ENCODE measurements around the gene KRTAP10-11. TPM values are rescaled to one million over a fixed set of nuclear protein-coding genes. Genes with fewer than 3 reads are reported as not detected.
"Not testable (repeated sequence)": the region's sequence is repeated elsewhere in the genome, so short reads cannot be mapped to it uniquely, and the experiment has no call there.

Gene KRTAP10-11
- total and polyA plus RNA-seq, 5 donors from 2014 or later = not detected

GRCh38 chr21:44686843-44687561 lies 40.8 kb downstream of the KRTAP10-11 start:
- Mint-ChIP-seq H3K4me3 (no peak overlapping the region), H3K4me1 (peaks cover 0 to 7% (median 4%) of the 10 kb centered on the region in 4 donors), H3K27ac (peak overlapping the region in 1 of 3 donors; percentile 59), H3K36me3 (no peaks in the 10 kb centered on the region), H3K9me3 (no peaks in the 10 kb centered on the region), H3K27me3 (peaks cover 38% of the 10 kb centered on the region)
- H3K36me3 ChIP-seq (ENCODE audit: control insufficient read depth, insufficient read depth, low read length) = no peaks in the 10 kb centered on the region
- DNase-seq (no peak), ATAC-seq (ENCODE audit: low read depth in 2 of 2) (no peak)
- H3K4me3 ChIP-seq (ENCODE audit: low read depth, low read length) = no peak overlapping the region
- H3K4me1 ChIP-seq (ENCODE audit: control insufficient read depth, insufficient read depth, low read length, poor library complexity, severe bottlenecking) = no peaks in the 10 kb centered on the region
- H3K9me3 ChIP-seq (ENCODE audit: control insufficient read depth in 2 of 2, low read length in 2 of 2) = peaks cover 0 to under 1% of the 10 kb centered on the region in 2 experiments
- peaks cover 4% of the 10 kb centered on the region for H3K27me3 ChIP-seq (ENCODE audit: control insufficient read depth, insufficient read depth, low read length)
- no peak overlapping the region for H3K27ac ChIP-seq (ENCODE audit: insufficient read depth, low read length, poor library complexity, severe bottlenecking)

GRCh38 chr21:44687671-44688070 lies 41.5 kb downstream of the KRTAP10-11 start:
- ATAC-seq (ENCODE audit: low read depth in 2 of 2) = no peak
- Mint-ChIP-seq H3K4me1 (peaks cover 0 to 7% (median 4%) of the 10 kb centered on the region in 4 donors), H3K4me3 (no peak overlapping the region), H3K27ac (peak overlapping the region in 1 of 3 donors; percentile 6), H3K9me3 (peaks cover 0 to 5% (median under 1%) of the 10 kb centered on the region in 7 donors), H3K36me3 (no peaks in the 10 kb centered on the region), H3K27me3 (peaks cover 42% of the 10 kb centered on the region)
- no peak overlapping the region for H3K27ac ChIP-seq (ENCODE audit: insufficient read depth, low read length, poor library complexity, severe bottlenecking)
- H3K27me3 ChIP-seq (ENCODE audit: control insufficient read depth, insufficient read depth, low read length) = peaks cover 6% of the 10 kb centered on the region
- H3K4me1 ChIP-seq (ENCODE audit: control insufficient read depth, insufficient read depth, low read length, poor library complexity, severe bottlenecking) = no peaks in the 10 kb centered on the region
- peaks cover 2 to 7% of the 10 kb centered on the region in 2 experiments for H3K9me3 ChIP-seq (ENCODE audit: control insufficient read depth in 2 of 2, low read length in 2 of 2)
- no peak overlapping the region for H3K4me3 ChIP-seq (ENCODE audit: low read depth, low read length)
- DNase-seq = no peak
- no peaks in the 10 kb centered on the region for H3K36me3 ChIP-seq (ENCODE audit: control insufficient read depth, insufficient read depth, low read length)

- not testable (repeated sequence) for DNase-seq; H3K4me3 ChIP-seq (ENCODE audit: low read depth, low read length); H3K4me1 Mint-ChIP-seq; H3K27ac ChIP-seq (ENCODE audit: insufficient read depth, low read length, poor library complexity, severe bottlenecking); H3K27ac Mint-ChIP-seq; H3K4me1 ChIP-seq (ENCODE audit: control insufficient read depth, insufficient read depth, low read length, poor library complexity, severe bottlenecking); H3K36me3 ChIP-seq (ENCODE audit: control insufficient read depth, insufficient read depth, low read length); ATAC-seq (ENCODE audit: low read depth in 2 of 2); H3K36me3 Mint-ChIP-seq; H3K4me3 Mint-ChIP-seq; H3K27me3 ChIP-seq (ENCODE audit: control insufficient read depth, insufficient read depth, low read length)
- Mint-ChIP-seq H3K9me3 (peaks cover 0 to 12% (median 2%) of the 10 kb centered on the region in 7 donors), H3K27me3 (peaks cover 48% of the 10 kb centered on the region)
- peaks cover 4 to 12% of the 10 kb centered on the region in 2 experiments for H3K9me3 ChIP-seq (ENCODE audit: control insufficient read depth in 2 of 2, low read length in 2 of 2)
Measured at GRCh38 chr21:44689740-44690139, 43.5 kb downstream of the KRTAP10-11 start.

- H3K4me1 Mint-ChIP-seq = peaks cover 0 to 7% (median 3%) of the 10 kb centered on the region in 4 donors
- H3K9me3 ChIP-seq (ENCODE audit: control insufficient read depth in 2 of 2, low read length in 2 of 2) = peaks cover 4 to 12% of the 10 kb centered on the region in 2 experiments
- H3K27me3 ChIP-seq (ENCODE audit: control insufficient read depth, insufficient read depth, low read length) = peaks cover 6% of the 10 kb centered on the region
- no peak overlapping the region for H3K4me3 Mint-ChIP-seq
- H3K27me3 Mint-ChIP-seq = peaks cover 46% of the 10 kb centered on the region
- H3K36me3 Mint-ChIP-seq = no peaks in the 10 kb centered on the region
- no peaks in the 10 kb centered on the region for H3K4me1 ChIP-seq (ENCODE audit: control insufficient read depth, insufficient read depth, low read length, poor library complexity, severe bottlenecking)
- H3K9me3 Mint-ChIP-seq = peaks cover 0 to 12% (median 2%) of the 10 kb centered on the region in 7 donors
- DNase-seq (no peak), ATAC-seq (ENCODE audit: low read depth in 2 of 2) (no peak)
- no peak overlapping the region for H3K27ac Mint-ChIP-seq
- no peaks in the 10 kb centered on the region for H3K36me3 ChIP-seq (ENCODE audit: control insufficient read depth, insufficient read depth, low read length)
- no peak overlapping the region for H3K4me3 ChIP-seq (ENCODE audit: low read depth, low read length)
- no peak overlapping the region for H3K27ac ChIP-seq (ENCODE audit: insufficient read depth, low read length, poor library complexity, severe bottlenecking)
Measured at GRCh38 chr21:44691686-44692085, 45.5 kb downstream of the KRTAP10-11 start.

GRCh38 chr21:44692798-44693512 lies 46.7 kb downstream of the KRTAP10-11 start:
- Mint-ChIP-seq H3K27ac (no peak overlapping the region), H3K9me3 (peaks cover 0 to 12% (median 2%) of the 10 kb centered on the region in 7 donors), H3K4me1 (peaks cover 0 to 7% (median 4%) of the 10 kb centered on the region in 4 donors), H3K27me3 (peaks cover 47% of the 10 kb centered on the region), H3K36me3 (no peaks in the 10 kb centered on the region), H3K4me3 (no peak overlapping the region)
- H3K27me3 ChIP-seq (ENCODE audit: control insufficient read depth, insufficient read depth, low read length) = peaks cover 6% of the 10 kb centered on the region
- H3K9me3 ChIP-seq (ENCODE audit: control insufficient read depth in 2 of 2, low read length in 2 of 2) = peaks cover 4 to 12% of the 10 kb centered on the region in 2 experiments
- no peaks in the 10 kb centered on the region for H3K36me3 ChIP-seq (ENCODE audit: control insufficient read depth, insufficient read depth, low read length)
- ATAC-seq (ENCODE audit: low read depth in 2 of 2) (no peak), DNase-seq (no peak)
- H3K27ac ChIP-seq (ENCODE audit: insufficient read depth, low read length, poor library complexity, severe bottlenecking) = no peak overlapping the region
- H3K4me1 ChIP-seq (ENCODE audit: control insufficient read depth, insufficient read depth, low read length, poor library complexity, severe bottlenecking) = no peaks in the 10 kb centered on the region
- H3K4me3 ChIP-seq (ENCODE audit: low read depth, low read length) = no peak overlapping the region

GRCh38 chr21:44694776-44695175 lies 48.6 kb downstream of the KRTAP10-11 start:
- H3K4me3 Mint-ChIP-seq = no peak overlapping the region
- H3K27me3 Mint-ChIP-seq = peaks cover 59% of the 10 kb centered on the region
- ATAC-seq (ENCODE audit: low read depth in 2 of 2) (no peak), DNase-seq (no peak)
- H3K4me1 Mint-ChIP-seq = peaks cover 0 to 13% (median 4%) of the 10 kb centered on the region in 4 donors
- Histone ChIP-seq H3K4me1 (ENCODE audit: control insufficient read depth, insufficient read depth, low read length, poor library complexity, severe bottlenecking) (no peaks in the 10 kb centered on the region), H3K36me3 (ENCODE audit: control insufficient read depth, insufficient read depth, low read length) (no peaks in the 10 kb centered on the region), H3K27ac (ENCODE audit: insufficient read depth, low read length, poor library complexity, severe bottlenecking) (no peak overlapping the region), H3K27me3 (ENCODE audit: control insufficient read depth, insufficient read depth, low read length) (peaks cover 6% of the 10 kb centered on the region), H3K9me3 (ENCODE audit: control insufficient read depth in 2 of 2, low read length in 2 of 2) (peaks cover 4 to 12% of the 10 kb centered on the region in 2 experiments), H3K4me3 (ENCODE audit: low read depth, low read length) (no peak overlapping the region)
- H3K27ac Mint-ChIP-seq = no peak overlapping the region
- H3K36me3 Mint-ChIP-seq = no peaks in the 10 kb centered on the region
- peaks cover 0 to 12% (median 2%) of the 10 kb centered on the region in 7 donors for H3K9me3 Mint-ChIP-seq

- ATAC-seq (ENCODE audit: low read depth in 2 of 2) = no peak
- Histone ChIP-seq H3K4me1 (ENCODE audit: control insufficient read depth, insufficient read depth, low read length, poor library complexity, severe bottlenecking) (no peaks in the 10 kb centered on the region), H3K9me3 (ENCODE audit: control insufficient read depth in 2 of 2, low read length in 2 of 2) (peaks cover 4 to 12% of the 10 kb centered on the region in 2 experiments), H3K27ac (ENCODE audit: insufficient read depth, low read length, poor library complexity, severe bottlenecking) (no peak overlapping the region), H3K4me3 (ENCODE audit: low read depth, low read length) (no peak overlapping the region), H3K36me3 (ENCODE audit: control insufficient read depth, insufficient read depth, low read length) (no peaks in the 10 kb centered on the region), H3K27me3 (ENCODE audit: control insufficient read depth, insufficient read depth, low read length) (peaks cover 6% of the 10 kb centered on the region)
- DNase-seq = no peak
- Mint-ChIP-seq H3K4me3 (no peak overlapping the region), H3K27me3 (peaks cover 57% of the 10 kb centered on the region), H3K27ac (no peak overlapping the region), H3K4me1 (peaks cover 0 to 13% (median 4%) of the 10 kb centered on the region in 4 donors), H3K36me3 (no peaks in the 10 kb centered on the region), H3K9me3 (peaks cover 0 to 12% (median 2%) of the 10 kb centered on the region in 7 donors)
Measured at GRCh38 chr21:44695184-44695583, 49.0 kb downstream of the KRTAP10-11 start.
